NCI-H2227 treated with DMSO at 0.1 percent for 48 hours (cell line): ENCODE measurements around the gene UGT1A10.
"Not testable (repeated sequence)": the region's sequence is repeated elsewhere in the genome, so short reads cannot be mapped to it uniquely, and the experiment has no call there.

Source experiments
- DNase-seq: peaks from one replicate; lab custom pipeline; 2025; lab: John Stamatoyannopoulos, UW

The UGT1A10 gene

DNA sequence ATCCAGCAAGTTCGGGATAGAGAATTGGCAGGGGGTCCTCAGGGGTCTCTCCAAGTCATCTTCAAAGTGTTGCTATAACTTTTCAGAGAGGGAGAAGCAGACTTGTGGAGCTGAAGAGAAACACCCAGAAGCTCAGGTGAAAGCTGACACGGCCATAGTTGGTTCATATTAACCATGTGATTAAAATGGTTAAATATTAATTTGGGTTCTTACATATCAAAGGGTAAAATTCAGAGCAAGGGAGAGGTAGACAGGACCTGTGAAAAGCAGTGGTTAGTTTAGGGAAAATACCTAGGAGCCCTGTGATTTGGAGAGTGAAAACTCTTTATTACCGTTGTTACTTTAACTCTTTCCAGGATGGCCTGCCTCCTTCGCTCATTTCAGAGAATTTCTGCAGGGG, 56.4 kb downstream of the UGT1A10 start, which contains the start of gene UGT1A6:
Gene UGT1A6, plus strand, starts transcription at position 243 of the 400 bp plus-strand sequence. Its CDS starts 115 bp downstream, at position 358.
- DNase-seq = no peak

DNA sequence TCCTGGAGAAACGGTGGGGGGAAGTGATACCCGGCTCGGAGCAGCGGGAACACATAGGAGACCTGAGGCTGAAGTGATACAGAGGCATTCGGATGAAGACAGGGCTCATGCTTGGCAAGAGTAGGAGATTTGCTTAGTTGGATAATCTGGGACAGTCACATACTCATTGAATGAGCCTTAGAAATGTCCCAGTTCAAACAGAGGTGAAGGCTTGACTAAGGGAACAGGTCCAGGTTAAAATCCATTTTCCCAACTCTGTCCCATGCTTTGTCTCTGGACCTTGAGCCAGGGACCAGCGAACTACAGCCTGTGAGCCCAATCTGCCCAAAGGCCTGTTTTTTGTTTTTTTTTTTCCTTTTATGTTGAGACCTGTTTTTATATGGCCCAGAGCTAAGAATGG, 57.7 kb downstream of the UGT1A10 start:
- no peak for DNase-seq

- no peak for DNase-seq
Measured at GRCh38 chr2:233698740-233699139, 62.5 kb downstream of the UGT1A10 start.

DNA sequence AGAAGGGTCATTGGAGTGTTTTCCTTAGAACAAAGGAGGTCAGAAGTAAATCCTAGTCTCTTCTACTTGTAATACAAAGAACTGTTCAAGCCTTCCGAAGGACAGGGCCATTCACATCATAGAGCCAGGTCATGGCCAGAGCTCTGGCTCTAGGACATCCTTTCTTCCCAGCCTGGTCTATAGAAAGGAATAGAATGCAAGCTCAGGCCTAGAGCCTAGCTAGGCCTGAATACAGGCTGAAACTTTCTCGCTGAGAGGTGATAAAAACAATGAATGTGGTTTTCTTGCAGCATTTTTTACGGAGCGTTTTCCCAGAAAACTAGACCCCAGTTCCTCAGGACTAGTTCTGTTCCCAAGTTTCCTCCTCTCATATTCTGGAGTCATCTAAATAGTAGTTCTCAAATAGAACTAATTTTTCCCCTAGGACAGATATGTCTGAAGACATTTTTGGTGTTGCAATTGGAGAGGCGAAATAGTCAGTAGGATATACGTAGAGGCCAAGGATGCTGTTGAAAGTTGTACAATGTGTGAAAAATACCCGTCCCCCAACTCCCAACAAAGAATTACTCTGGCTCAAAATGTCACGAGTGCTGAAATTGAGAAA, 63.3 kb downstream of the UGT1A10 start:
- DNase-seq = no peak

DNA sequence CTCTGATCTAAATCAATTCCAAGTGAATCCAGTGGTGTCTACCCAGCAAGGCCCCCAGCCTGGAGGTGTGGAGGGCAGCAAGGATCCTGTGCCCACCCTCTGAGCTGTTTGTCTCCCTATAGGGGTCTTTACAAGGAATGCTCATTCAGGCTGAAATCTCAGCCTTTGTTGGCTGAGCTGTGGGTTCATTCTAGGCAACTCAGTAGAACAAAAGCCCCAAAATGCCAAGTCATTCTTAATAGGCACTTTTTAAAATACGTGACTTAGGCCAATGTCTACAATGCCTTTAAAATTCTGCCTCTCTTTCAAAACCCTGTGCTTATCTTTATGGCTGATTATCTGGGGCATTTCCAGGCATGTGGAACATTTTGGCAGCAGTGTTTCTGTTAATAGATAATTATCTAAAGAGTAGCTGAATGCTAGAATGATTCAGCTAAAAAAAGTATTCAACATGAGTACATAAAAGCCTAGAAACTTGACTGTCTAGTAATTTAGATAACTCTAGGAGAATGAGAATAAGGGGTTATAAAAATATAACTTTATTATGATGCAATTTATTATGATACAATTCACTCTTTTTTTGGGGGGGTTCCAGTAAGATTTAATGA, 63.9 kb downstream of the UGT1A10 start:
- DNase-seq = no peak

GRCh38 chr2:233700842-233701241, 64.6 kb downstream of the UGT1A10 start:
- not testable (repeated sequence) for DNase-seq

- DNase-seq = no peak
Measured at GRCh38 chr2:233702238-233702637, 66.0 kb downstream of the UGT1A10 start.

DNA sequence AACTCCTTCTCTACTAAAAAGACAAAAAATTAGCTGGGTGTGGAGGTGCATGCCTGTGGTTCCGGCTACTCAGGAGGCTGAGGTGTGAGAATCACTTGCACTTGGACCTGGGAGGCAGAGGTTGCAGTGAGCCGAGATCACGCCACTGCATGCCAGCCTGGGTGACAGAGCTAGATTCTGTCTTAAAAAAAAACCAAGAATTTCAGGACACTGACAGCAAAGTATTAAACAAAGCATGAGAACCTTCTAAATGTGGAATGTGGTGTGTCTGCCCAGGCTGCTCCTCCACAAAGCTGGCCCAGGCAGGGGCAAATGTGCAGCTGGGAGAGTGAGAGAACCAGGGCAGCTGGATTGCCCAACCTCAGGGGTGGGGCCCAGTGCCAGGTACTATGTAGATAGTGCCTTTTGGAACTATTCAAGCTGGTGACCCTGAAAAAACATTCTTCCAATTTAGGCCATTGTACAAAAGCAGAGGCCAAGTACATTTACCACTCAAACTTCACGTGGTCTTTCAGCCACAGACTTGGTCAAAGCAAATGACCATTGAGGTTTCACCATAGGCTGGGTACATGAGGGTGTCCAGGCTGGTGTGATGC, 69.8 kb downstream of the UGT1A10 start:
- no peak for DNase-seq

DNA sequence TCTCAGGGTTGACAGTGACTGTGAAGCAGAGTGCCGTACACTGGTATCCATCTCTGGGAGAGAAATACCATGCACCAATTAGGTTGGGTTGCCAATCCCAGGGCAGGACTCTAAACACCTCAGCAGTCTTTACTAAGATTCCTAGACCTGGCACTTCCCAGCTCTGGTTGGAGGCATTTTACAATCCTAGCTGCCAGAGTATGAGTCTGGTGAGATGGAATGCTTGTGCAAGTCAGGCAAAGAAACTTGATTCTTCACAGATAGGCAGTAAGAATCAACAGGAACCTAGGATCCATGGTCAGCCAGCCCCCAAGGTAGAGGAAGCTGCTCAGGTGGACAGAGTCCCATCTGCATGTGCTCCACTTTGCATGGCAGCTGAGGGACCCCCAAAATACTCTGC, 70.5 kb downstream of the UGT1A10 start:
- DNase-seq = no peak

DNA sequence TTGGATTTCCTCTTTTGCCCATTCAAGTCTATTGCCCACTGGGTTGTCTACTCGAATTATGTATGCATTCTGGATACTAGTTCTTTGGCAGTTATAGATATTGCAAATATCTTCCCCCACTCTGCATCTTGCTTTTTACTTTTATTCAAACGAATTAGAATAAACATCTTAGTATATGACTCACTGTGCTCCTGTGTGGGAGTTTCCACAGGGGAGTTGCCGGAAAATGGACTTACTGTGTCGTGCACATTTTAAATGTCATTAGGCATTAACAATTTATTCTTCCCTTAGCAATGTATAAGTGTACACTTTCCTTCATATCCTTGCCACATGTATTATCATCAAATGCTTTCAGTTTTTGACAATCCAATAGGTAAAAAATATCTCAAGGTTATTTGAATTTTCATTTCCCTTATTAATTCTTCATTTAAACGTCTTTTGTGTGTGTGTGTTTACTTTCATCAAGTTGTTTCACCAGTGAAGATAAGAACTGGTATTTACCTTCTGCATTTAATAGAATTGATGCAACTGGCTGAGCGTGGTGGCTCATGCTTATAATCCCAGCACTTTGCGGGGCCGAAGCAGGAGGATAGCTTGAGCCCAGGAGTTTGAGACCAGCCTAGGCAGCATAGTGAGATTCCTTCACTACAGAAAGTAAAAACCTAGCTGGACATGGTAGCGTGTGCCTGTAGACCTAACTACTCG, 71.8 kb downstream of the UGT1A10 start:
- DNase-seq = no peak

DNA sequence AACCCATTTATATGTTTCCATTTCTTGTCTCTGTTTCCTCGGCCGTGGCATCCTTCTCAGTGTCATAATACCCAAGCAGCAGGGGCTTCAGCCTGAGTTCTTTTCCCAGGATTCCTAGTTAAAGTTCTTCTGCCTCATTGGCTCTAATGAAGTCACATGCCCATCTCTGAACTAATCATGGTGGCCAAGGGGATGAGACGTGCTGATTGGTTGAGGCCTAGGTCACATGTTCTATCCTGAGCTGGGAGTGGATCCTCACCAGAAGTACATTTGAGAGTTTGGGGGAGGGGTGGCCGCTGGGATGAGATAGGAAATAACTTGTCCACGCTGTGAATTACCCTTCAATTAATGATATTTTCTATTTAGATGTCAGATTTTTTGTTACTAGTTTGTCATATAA, 72.7 kb downstream of the UGT1A10 start:
- no peak for DNase-seq

DNA sequence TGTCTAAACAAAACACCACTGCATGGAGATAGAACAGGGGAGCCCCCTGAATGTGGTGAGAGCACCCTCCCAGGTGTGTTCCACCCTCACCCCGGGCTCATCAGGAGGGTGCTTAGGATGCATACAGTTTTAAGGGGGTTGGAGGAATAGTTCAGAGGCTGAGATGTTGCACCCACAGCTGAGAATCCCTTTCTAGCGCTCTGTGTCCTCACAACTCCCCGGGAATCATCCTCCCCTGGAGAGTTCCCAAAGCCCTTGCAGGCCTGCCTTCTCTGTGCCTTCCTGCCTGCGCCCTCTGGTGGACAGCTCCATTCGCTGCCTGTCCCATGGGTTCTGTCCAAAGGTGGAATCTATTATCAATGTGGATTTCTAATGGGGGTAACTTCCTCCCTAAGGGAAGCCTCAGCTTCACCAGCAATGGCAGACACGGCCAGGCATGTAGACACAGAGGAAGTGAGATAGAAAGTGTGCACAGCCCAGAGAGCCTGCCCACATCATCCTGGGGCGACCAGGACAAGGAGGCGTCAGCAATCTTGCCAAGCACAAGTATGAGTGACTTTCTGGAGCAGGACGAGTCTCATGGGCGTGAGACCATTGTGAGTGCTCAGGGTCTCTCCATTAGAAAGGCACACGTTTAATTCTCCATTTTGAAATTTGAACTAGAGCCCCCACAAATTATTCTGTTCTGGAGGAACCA, 75.2 kb downstream of the UGT1A10 start:
- peak; percentile 13 for DNase-seq

GRCh38 chr2:233712611-233713261, 76.5 kb downstream of the UGT1A10 start, which contains the start of gene UGT1A5:
TSS of gene UGT1A5 (plus strand) at chr2:233712907. CDS start at chr2:233712992, 85 bp downstream.
- DNase-seq = no peak

DNA sequence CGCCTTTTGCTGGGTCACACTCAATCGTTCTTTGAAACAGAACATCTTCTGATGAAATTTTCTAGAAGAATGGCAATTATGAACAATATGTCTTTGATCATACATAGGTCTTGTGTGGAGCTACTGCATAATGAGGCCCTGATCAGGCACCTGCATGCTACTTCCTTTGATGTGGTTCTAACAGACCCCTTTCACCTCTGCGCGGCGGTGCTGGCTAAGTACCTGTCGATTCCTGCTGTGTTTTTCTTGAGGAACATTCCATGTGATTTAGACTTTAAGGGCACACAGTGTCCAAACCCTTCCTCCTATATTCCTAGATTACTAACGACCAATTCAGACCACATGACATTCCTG, 77.0 kb downstream of the UGT1A10 start:
- no peak for DNase-seq

- DNase-seq = no peak
Measured at GRCh38 chr2:233714121-233714520, 77.9 kb downstream of the UGT1A10 start.

GRCh38 chr2:233718552-233718951, 82.3 kb downstream of the UGT1A10 start, which contains the start of gene UGT1A4:
TSS of gene UGT1A4 (plus strand) at chr2:233718736. CDS start at chr2:233718821, 85 bp downstream.
- no peak for DNase-seq

DNA sequence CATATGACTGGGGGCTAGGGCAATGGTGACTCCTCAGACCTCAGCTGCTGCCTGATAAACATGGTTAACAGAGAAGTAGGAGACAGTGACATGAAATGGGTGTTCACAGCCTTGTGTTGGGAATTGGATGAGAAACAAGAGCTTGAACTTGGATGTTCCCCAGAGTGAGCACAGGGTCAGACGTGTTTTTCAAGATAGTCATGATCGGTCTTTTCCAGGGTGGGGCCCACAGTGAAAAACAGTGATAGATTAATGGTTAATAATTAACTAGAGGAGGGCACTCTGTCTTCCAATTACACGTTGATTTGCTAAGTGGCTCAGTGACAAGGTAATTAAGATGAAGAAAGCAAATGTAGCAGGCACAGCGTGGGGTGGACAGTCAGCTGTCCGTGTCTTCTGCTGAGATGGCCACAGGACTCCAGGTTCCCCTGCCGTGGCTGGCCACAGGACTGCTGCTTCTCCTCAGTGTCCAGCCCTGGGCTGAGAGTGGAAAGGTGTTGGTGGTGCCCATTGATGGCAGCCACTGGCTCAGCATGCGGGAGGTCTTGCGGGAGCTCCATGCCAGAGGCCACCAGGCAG, 92.6 kb downstream of the UGT1A10 start, which contains the start of gene UGT1A3:
Gene UGT1A3, plus strand, starts transcription at position 320 of the 579 bp plus-strand sequence. Its CDS starts 85 bp downstream, at position 405.
- DNase-seq = no peak

DNA sequence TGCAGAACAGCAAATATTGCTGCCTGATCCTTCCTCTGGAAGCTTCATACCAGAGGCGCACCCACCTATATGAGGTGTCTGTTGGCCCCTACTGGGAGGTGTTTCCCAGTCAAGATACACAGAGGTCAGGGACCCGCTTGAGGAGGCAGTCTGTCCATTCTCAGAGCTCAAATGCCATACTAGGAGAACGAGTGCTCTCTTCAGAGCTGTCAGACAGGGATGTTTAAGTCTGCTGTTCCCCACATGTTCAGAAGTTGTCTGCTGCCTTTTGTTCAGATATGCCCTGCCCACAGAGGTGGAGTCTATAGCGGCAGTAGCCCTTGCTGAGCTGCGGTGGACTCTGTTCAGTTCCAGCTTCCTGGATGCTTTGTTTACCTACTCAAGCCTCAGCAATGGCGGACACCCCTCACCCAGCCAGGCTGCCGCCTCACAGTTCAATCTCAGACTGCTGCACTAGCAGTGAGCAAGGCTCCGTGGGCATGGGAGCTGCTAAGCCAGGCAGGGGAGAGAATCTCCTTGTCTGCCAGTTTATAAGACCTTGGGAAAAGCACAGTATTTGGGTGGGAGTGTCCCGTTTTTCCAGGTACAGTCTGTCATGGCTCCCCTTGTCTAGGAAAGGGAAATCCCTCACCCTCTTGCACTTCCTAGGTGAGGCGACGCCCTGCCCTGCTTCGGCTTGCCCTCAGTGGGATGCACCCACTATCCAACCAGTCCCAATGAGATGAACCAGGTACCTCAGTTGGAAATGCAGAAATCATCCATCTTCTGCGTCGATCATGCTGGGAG, 100.8 kb downstream of the UGT1A10 start:
- not testable (repeated sequence) for DNase-seq

DNA sequence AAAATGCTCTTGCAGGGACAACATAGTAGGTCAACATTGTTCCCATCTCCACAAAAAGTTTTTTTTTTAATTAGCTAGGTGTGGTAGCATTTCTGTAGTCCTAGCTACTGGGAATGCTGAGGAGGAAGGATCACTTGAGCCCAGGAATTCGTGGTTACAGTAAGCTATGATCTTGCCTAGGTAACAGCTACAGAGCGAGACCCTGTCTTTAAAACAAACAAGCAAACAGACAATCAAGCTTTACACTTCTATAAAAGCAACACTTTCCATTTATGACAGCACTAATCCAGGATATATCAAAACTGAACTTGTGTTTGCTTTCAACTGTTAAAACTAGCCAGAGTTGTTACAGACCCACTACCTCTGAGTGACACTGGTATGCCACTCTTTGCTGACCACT, 104.6 kb downstream of the UGT1A10 start:
- DNase-seq = no peak
